Measurements from ENCODE around the gene FAM163B. TPM values are rescaled to one million over a fixed set of nuclear protein-coding genes. Genes with fewer than 3 reads are reported as not detected.

The FAM163B gene
- total and polyA plus RNA-seq, 5 donors from 2014 or later: not detected

GRCh38 chr9:133587051-133587450 lies 22.1 kb downstream of the FAM163B start:
- Histone ChIP-seq H3K4me3 (ENCODE audit: low read depth, low read length) (no peak overlapping the region), H3K9me3 (ENCODE audit: control insufficient read depth in 2 of 2, low read length in 2 of 2) (no peaks in the 10 kb centered on the region), H3K27ac (ENCODE audit: insufficient read depth, low read length, poor library complexity, severe bottlenecking) (no peak overlapping the region), H3K36me3 (ENCODE audit: control insufficient read depth, insufficient read depth, low read length) (no peaks in the 10 kb centered on the region), H3K27me3 (ENCODE audit: control insufficient read depth, insufficient read depth, low read length) (no peaks in the 10 kb centered on the region), H3K4me1 (ENCODE audit: control insufficient read depth, insufficient read depth, low read length, poor library complexity, severe bottlenecking) (no peaks in the 10 kb centered on the region)
- Mint-ChIP-seq H3K4me3 (no peak overlapping the region), H3K36me3 (no peaks in the 10 kb centered on the region), H3K27ac (no peak overlapping the region), H3K9me3 (peaks cover 0 to 2% (median 0%) of the 10 kb centered on the region in 7 donors), H3K27me3 (peaks cover 9% of the 10 kb centered on the region), H3K4me1 (peaks cover 0 to 9% (median 0%) of the 10 kb centered on the region in 4 donors)
- ATAC-seq (ENCODE audit: low read depth in 2 of 2) (no peak), DNase-seq (no peak)

- Histone ChIP-seq H3K27ac (ENCODE audit: insufficient read depth, low read length, poor library complexity, severe bottlenecking) (no peak overlapping the region), H3K36me3 (ENCODE audit: control insufficient read depth, insufficient read depth, low read length) (no peaks in the 10 kb centered on the region), H3K4me1 (ENCODE audit: control insufficient read depth, insufficient read depth, low read length, poor library complexity, severe bottlenecking) (no peaks in the 10 kb centered on the region), H3K9me3 (ENCODE audit: control insufficient read depth in 2 of 2, low read length in 2 of 2) (no peaks in the 10 kb centered on the region), H3K4me3 (ENCODE audit: low read depth, low read length) (no peak overlapping the region), H3K27me3 (ENCODE audit: control insufficient read depth, insufficient read depth, low read length) (no peaks in the 10 kb centered on the region)
- no peak overlapping the region for H3K4me3 Mint-ChIP-seq
- DNase-seq: no peak
- H3K27me3 Mint-ChIP-seq: peaks cover 10% of the 10 kb centered on the region
- H3K36me3 Mint-ChIP-seq: no peaks in the 10 kb centered on the region
- peaks cover 0 to 2% (median 0%) of the 10 kb centered on the region in 7 donors for H3K9me3 Mint-ChIP-seq
- H3K27ac Mint-ChIP-seq: no peak overlapping the region
- ATAC-seq (ENCODE audit: low read depth in 2 of 2): no peak
- peaks cover 0 to 9% (median 0%) of the 10 kb centered on the region in 4 donors for H3K4me1 Mint-ChIP-seq
Measured at GRCh38 chr9:133585481-133586351, 23.5 kb downstream of the FAM163B start.

GRCh38 chr9:133584559-133585476 lies 24.4 kb downstream of the FAM163B start:
- H3K27me3 ChIP-seq (ENCODE audit: control insufficient read depth, insufficient read depth, low read length): no peaks in the 10 kb centered on the region
- peak overlapping the region in 1 of 3 donors; percentile 16 for H3K27ac Mint-ChIP-seq
- no peak overlapping the region for H3K4me3 Mint-ChIP-seq

GRCh38 chr9:133584167-133584558 lies 25.0 kb downstream of the FAM163B start:
- Mint-ChIP-seq H3K9me3 (peaks cover 0 to 2% (median 0%) of the 10 kb centered on the region in 7 donors), H3K27me3 (peaks cover 14% of the 10 kb centered on the region), H3K27ac (peak overlapping the region in 1 of 3 donors; percentile 16), H3K4me3 (no peak overlapping the region), H3K36me3 (no peaks in the 10 kb centered on the region), H3K4me1 (peaks cover 0 to 9% (median 0%) of the 10 kb centered on the region in 4 donors)
- DNase-seq (no peak), ATAC-seq (ENCODE audit: low read depth in 2 of 2) (no peak)
- H3K4me1 ChIP-seq (ENCODE audit: control insufficient read depth, insufficient read depth, low read length, poor library complexity, severe bottlenecking): no peaks in the 10 kb centered on the region
- H3K36me3 ChIP-seq (ENCODE audit: control insufficient read depth, insufficient read depth, low read length): no peaks in the 10 kb centered on the region
- no peak overlapping the region for H3K27ac ChIP-seq (ENCODE audit: insufficient read depth, low read length, poor library complexity, severe bottlenecking)
- no peaks in the 10 kb centered on the region for H3K27me3 ChIP-seq (ENCODE audit: control insufficient read depth, insufficient read depth, low read length)
- no peak overlapping the region for H3K4me3 ChIP-seq (ENCODE audit: low read depth, low read length)
- H3K9me3 ChIP-seq (ENCODE audit: control insufficient read depth in 2 of 2, low read length in 2 of 2): no peaks in the 10 kb centered on the region

More at GRCh38 chr9:133584559-133585476, 24.4 kb downstream of the FAM163B start:
- no peaks in the 10 kb centered on the region for H3K36me3 ChIP-seq (ENCODE audit: control insufficient read depth, insufficient read depth, low read length)
- peaks cover 14% of the 10 kb centered on the region for H3K27me3 Mint-ChIP-seq
- H3K4me3 ChIP-seq (ENCODE audit: low read depth, low read length): no peak overlapping the region
- no peaks in the 10 kb centered on the region for H3K36me3 Mint-ChIP-seq
- DNase-seq (no peak), ATAC-seq (ENCODE audit: low read depth in 2 of 2) (no peak)
- peaks cover 0 to 9% (median 0%) of the 10 kb centered on the region in 4 donors for H3K4me1 Mint-ChIP-seq
- H3K27ac ChIP-seq (ENCODE audit: insufficient read depth, low read length, poor library complexity, severe bottlenecking): no peak overlapping the region
- H3K9me3 Mint-ChIP-seq: peaks cover 0 to 2% (median 0%) of the 10 kb centered on the region in 7 donors
- no peaks in the 10 kb centered on the region for H3K4me1 ChIP-seq (ENCODE audit: control insufficient read depth, insufficient read depth, low read length, poor library complexity, severe bottlenecking)
- H3K9me3 ChIP-seq (ENCODE audit: control insufficient read depth in 2 of 2, low read length in 2 of 2): no peaks in the 10 kb centered on the region

- Histone ChIP-seq H3K9me3 (ENCODE audit: control insufficient read depth in 2 of 2, low read length in 2 of 2) (no peaks in the 10 kb centered on the region), H3K27me3 (ENCODE audit: control insufficient read depth, insufficient read depth, low read length) (no peaks in the 10 kb centered on the region), H3K27ac (ENCODE audit: insufficient read depth, low read length, poor library complexity, severe bottlenecking) (no peak overlapping the region), H3K4me1 (ENCODE audit: control insufficient read depth, insufficient read depth, low read length, poor library complexity, severe bottlenecking) (no peaks in the 10 kb centered on the region), H3K4me3 (ENCODE audit: low read depth, low read length) (no peak overlapping the region), H3K36me3 (ENCODE audit: control insufficient read depth, insufficient read depth, low read length) (no peaks in the 10 kb centered on the region)
- Mint-ChIP-seq H3K27me3 (peaks cover 14% of the 10 kb centered on the region), H3K27ac (no peak overlapping the region), H3K4me1 (peaks cover 0 to 9% (median 0%) of the 10 kb centered on the region in 4 donors), H3K9me3 (peaks cover 0 to 2% (median 0%) of the 10 kb centered on the region in 7 donors), H3K4me3 (no peak overlapping the region), H3K36me3 (no peaks in the 10 kb centered on the region)
- DNase-seq: no peak
- ATAC-seq (ENCODE audit: low read depth in 2 of 2): no peak
Measured at GRCh38 chr9:133583586-133583985, 25.6 kb downstream of the FAM163B start.

- Histone ChIP-seq H3K4me3 (ENCODE audit: low read depth, low read length) (no peak overlapping the region), H3K4me1 (ENCODE audit: control insufficient read depth, insufficient read depth, low read length, poor library complexity, severe bottlenecking) (no peaks in the 10 kb centered on the region), H3K9me3 (ENCODE audit: control insufficient read depth in 2 of 2, low read length in 2 of 2) (no peaks in the 10 kb centered on the region), H3K27ac (ENCODE audit: insufficient read depth, low read length, poor library complexity, severe bottlenecking) (no peak overlapping the region), H3K27me3 (ENCODE audit: control insufficient read depth, insufficient read depth, low read length) (no peaks in the 10 kb centered on the region), H3K36me3 (ENCODE audit: control insufficient read depth, insufficient read depth, low read length) (no peaks in the 10 kb centered on the region)
- peaks cover 0 to 9% (median 0%) of the 10 kb centered on the region in 4 donors for H3K4me1 Mint-ChIP-seq
- DNase-seq (no peak), ATAC-seq (ENCODE audit: low read depth in 2 of 2) (no peak)
- no peaks in the 10 kb centered on the region for H3K36me3 Mint-ChIP-seq
- no peak overlapping the region for H3K4me3 Mint-ChIP-seq
- H3K27me3 Mint-ChIP-seq: peaks cover 14% of the 10 kb centered on the region
- H3K9me3 Mint-ChIP-seq: peaks cover 0 to 2% (median 0%) of the 10 kb centered on the region in 7 donors
- H3K27ac Mint-ChIP-seq: no peak overlapping the region
Measured at GRCh38 chr9:133583111-133583510, 26.1 kb downstream of the FAM163B start.

- Mint-ChIP-seq H3K9me3 (peaks cover 0 to 2% (median 0%) of the 10 kb centered on the region in 7 donors), H3K4me3 (no peak overlapping the region), H3K27me3 (peaks cover 14% of the 10 kb centered on the region), H3K27ac (no peak overlapping the region), H3K4me1 (peaks cover 0 to 9% (median 0%) of the 10 kb centered on the region in 4 donors), H3K36me3 (no peaks in the 10 kb centered on the region)
- H3K27ac ChIP-seq (ENCODE audit: insufficient read depth, low read length, poor library complexity, severe bottlenecking): no peak overlapping the region
- DNase-seq (no peak), ATAC-seq (ENCODE audit: low read depth in 2 of 2) (no peak)
- H3K4me3 ChIP-seq (ENCODE audit: low read depth, low read length): no peak overlapping the region
- H3K36me3 ChIP-seq (ENCODE audit: control insufficient read depth, insufficient read depth, low read length): no peaks in the 10 kb centered on the region
- no peaks in the 10 kb centered on the region for H3K27me3 ChIP-seq (ENCODE audit: control insufficient read depth, insufficient read depth, low read length)
- H3K9me3 ChIP-seq (ENCODE audit: control insufficient read depth in 2 of 2, low read length in 2 of 2): no peaks in the 10 kb centered on the region
- H3K4me1 ChIP-seq (ENCODE audit: control insufficient read depth, insufficient read depth, low read length, poor library complexity, severe bottlenecking): no peaks in the 10 kb centered on the region
Measured at GRCh38 chr9:133582501-133583045, 26.6 kb downstream of the FAM163B start.

All from CD4-positive, CD25-positive, alpha-beta regulatory T cell (primary cell).